HG02973 (cell line): ENCODE measurements around the gene TMOD4.

ENCODE experiments used
- ATAC-seq: cut with Tn5 transposase; IDR thresholded peaks from one replicate; pipeline ENCODE4 v1.9.1; 2021; ENCODE audit warnings: moderate library complexity; ENCODE audit not compliant: unreplicated experiment

TMOD4 gene

DNA sequence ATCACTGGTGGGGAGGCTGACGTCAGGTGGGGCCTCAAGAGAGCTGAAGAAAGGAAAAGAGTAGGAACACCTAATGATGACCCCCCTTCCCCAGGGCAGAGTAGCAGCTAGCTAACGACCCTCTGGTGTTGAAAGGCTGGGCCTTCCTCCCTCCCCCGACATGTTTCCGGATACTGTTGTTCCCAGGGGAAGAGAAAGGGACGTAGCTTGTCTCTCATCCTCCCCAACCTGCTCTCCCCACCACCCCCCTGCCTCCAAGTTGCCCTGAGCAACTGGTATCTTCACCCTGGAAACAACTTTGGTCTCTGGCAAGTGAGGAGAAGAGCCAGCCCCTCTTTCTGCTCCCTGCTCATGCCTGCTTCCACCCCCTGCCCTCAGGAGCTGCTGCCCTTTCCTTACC lies 31.8 kb downstream of the TMOD4 start:
- ATAC-seq, result no peak

DNA sequence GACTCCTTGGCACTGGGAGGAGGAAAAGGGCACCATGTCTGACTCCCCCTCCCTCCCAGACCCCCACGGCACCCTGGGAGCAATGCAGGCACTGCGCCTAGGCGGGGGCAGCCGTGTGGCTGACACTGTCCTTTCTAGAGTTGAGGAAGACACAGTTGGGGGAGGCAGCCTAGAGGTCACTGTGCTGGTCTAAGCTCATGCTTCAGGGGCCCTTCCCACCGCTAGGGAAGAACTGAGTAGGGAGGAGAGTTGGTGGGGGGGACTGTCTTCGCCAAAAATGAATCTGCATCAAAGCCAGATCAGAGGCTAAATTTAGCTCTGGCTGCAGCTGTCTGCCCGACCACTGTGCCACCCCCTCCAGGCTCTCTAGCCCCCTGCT lies 32.7 kb downstream of the TMOD4 start:
- no peak for ATAC-seq

DNA sequence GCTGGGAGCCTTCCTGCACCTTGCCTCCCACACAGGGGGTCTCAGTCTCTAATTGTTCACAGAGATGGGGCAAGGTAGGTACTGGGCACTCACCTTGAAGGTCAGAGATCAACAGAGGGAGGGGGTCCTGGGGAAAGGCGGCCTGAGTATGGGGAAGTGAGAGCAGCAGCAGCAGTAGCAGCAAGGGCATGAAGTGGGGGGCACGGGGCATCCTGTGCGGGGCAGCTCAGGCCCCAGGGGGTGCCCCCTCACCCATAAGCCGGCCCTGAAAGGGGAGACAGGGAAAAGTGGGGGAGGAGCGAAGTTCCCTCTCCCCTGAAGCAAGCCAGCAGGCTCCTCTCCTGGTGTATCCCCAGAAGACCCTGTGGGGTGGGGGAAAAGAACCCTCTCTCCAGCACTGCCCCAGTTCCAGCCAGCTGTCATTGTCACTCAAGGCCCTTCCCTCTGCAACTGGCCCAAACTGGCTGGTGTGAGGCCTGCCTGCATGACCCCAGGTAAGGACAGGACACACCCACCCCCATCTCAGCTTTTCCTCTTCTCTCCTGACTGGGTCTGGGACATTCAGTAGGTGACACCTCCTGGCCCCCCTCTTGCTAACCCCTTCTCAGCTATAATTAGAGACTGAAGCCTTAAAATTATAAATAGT lies 33.2 kb downstream of the TMOD4 start:
- ATAC-seq, result no peak

DNA sequence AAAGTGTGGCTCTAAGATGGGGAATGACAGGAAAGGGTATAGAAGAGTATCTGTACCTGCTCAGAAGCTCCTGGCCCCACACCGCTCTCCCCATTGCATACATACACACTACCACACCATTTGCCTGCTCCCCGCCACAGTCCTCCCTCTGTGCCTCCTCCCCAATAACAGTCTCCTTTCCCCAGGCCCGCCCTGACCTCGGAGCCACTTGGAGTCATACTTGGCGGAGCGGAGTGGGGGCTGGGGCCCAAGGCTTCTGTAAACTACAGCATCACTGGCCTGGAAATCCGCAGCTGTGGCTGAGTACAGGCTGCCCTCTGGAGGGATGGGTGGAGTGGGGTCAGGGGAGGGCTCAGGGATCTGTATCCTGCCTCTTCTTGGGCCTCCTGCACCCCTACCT lies 38.0 kb downstream of the TMOD4 start:
- no peak for ATAC-seq

DNA sequence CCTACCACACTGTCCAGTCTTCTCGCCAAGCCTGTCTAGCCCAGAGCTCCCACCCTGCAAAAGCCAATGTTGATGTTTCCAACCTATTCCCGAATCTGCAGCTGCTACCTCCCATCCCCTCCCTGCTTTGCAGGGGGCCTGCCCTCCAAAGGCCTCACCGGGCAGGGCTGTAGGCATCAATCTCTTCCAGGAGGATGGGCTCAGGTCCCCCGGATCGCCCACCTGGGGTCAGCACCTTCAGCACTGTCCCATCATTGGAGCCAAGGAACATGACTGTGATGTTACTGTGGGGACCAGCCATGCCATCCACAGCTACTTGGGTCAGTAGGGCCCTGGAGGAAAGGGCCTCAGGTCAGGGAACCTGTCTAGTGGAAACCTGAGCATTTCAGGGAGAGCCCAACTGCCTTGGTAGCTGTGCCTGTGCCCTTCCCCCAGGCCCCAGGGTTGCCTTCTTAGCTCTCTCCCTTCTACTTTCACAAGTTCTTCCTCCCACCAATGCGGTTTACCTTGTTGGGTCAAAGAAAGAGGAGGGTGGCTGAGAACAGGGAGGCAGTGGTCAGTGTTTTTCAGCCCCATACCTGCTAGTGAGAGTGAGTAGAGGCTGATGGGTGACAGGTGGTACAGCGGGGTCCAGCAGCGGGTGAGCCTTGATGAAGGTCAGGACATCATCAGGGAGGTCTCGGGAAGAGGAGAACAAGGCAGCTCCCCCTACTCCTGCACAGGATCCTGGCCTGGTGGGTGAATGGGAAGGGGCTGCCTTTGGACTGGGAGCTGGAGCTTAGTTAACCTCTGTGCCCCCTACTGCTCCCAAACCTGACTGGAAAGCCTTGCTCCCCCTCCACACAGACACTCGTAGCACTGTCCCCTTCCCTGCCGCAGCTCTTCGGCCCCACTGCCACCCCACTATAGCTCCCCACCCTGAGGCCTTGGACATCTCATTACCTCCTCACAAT lies 40.1 kb downstream of the TMOD4 start:
- no peak for ATAC-seq

DNA sequence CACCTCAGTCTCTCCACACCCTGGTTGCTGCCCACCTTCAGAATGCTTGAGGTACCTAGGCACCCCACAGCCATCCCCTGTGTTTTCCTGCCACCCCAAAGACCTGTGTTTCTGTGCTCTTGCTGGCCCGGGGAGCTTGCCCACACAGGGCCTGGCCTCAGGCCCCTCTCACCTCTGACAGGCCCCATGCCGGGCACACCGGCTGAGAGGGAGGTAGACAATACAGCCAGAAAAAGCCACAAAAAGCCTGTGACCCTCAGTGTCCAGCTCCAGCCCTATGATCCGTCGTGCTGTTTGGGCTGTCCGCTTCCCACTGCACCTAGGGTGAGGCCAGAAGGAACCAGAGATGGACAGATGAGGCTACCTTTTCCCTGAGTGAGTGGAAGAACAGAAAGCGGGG lies 40.8 kb downstream of the TMOD4 start:
- ATAC-seq, result no peak

DNA sequence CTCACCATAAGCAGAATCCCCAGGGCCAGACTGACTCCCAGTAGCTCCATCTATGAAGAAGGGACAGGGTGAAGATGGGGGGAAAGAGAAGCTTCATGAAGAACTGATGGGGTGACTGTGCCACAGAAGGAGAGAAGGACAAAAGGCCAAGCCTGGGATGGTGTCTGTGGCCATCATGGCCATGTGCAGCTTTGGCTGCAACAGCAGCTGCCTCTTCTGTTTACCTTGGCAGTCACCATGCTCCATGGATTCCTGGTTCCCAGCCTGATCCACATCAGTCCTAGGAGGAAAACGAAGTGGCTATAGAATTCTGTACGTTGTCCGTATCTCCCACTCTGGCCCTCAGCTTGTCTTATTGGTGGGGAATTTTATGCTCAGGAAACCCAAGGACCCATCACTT lies 41.4 kb downstream of the TMOD4 start:
- no peak for ATAC-seq

DNA sequence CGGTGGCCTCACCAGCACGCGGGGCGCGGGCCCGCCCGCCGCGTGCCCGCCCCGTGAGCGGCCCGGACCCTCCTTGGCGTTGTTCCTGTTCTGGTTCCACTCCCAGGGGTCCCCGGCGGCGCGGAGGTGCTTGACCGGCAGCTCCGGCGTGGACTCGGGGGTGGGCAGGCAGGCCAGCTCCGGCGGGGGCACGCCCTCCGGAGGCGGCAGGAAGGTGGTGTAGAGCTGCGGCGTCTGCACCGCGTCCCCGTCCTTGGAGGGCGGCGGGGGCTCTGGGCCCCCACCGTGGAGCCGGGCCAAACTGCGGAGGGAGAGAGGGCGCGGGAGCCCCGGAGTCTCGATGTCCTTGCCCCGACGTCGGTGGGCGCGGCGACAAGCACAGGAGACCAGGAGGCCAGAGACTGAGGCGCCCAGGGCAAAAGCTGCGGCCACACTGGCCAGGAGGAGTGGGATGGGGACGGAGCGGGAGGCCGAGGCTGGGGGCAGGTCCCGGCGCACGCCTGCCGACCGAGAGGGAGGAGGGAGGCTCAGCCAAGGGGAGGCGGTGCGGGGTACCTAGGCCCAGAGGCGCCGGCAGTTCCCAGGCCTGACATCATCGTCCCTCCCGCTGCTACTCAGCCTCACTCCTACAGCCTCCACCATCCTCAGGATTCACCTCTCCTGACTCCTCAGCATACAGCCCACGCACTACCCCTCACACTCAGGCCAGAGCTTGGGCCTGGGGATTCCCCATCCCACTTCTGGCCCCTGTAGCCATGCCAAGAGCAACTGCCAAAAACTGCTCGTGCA lies 42.6 kb downstream of the TMOD4 start:
- no peak for ATAC-seq

DNA sequence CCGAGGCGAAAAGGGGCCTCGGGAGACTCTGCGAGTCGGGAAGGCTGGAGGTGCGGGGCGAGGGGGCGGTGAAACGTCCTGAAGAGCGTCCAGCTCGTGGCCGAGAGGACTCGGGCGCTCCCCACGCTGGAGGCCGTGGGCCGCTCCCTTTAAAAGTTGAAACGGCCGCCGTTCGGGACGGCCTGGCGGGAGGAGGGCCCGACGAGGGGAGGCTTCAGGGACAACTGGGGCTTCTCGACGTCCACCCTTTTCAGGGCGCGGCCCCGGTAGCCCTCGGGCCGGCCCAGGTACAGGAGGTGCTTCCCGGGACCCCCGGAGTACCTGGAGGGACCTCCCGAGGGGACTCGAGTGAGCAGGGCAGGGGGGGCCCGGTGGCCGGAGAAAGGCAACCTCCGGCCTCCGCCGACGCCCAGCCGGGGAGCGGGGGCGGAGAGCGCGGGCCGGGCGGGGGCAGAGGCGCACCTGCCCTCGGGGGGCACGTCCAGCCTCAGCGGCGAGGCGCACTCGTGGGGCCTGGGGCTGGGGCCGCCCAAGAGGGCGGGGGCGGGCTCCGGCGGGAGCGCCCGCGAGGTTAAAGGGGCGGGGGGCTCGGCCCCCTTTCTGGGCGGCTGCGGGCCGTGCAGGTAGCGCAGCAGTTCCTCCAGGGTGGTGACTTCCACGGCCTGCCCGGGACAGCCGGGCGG lies 43.3 kb downstream of the TMOD4 start:
- ATAC-seq, result no peak

DNA sequence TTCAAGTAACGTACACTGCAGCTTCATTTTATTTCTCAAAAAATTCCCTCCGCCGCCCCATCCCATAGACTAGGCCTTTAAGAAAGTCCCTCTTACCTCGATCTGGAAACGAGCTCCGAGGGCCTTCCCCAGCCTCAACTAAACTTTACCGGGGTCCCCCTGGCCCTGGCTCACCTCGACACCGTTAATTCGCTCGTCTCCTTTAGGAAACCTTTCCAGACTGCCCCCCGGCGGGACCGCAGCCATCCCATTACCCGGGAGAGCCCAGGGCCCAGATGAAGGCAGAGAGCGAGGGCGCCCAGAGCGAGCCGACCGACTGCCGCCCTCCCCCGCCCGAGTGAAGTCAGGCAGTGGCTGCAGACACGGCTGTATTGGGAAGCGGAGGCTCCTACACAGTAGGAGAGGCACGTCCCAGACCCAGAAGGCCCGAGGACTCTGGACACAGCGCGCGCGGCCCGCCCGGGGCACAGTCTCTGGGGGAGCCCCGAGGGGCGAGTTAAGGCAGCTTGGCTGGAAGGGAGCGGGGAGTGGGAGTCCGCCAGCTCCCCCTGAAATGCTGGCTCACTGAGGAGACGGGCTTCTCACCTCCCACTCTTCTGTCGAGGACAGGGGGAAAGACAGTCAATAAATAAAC lies 44.0 kb downstream of the TMOD4 start:
- no peak for ATAC-seq

DNA sequence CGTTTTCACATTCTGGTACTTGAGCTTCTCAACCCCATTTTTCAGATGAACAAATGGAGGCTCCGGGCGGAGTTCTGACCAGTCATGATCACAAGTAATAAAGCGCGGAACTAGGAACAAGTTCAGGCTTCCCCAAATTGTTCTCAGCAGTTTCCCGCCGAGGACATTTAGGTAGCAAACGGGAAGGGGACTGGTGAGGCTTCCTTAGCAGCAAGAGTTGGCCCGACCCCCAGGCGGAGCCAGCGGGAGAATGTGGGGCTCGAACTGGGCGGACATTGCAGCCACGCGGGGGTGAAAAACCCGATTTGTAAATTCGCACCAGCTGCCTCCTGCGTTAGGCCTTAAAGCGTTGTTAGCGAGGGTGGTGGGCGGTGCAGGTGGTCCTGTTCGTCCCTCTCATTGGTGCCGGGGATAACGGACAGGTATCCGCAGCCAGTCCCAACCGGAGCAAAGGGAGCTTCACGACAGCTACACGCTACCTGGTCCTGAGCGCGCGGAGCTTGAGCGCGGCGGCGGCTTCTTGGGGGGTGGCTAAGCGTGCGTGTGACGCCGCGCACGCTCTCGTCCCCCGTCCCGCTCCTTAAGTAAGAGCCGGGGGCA lies 44.7 kb downstream of the TMOD4 start:
- peak; percentile 86 for ATAC-seq

DNA sequence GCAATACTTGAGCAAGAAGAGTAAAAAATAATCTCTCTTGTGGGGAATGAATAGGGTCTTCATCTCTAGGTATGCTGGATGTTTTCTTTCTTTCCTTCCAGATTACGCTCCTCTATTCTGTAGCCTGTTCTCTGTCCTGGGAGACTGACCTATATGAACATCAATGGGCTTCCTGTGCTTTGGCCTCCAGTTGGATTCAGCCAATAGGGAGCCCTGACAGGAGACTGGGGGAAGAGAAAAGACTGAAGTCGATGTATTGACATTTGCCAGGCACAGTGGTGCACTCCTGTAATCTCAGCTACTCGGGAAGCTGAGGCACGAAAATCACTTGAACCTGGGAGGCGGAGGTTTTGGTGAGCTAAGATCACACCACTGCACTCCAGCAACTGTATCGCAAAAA lies 47.0 kb downstream of the TMOD4 start:
- ATAC-seq, result no peak

DNA sequence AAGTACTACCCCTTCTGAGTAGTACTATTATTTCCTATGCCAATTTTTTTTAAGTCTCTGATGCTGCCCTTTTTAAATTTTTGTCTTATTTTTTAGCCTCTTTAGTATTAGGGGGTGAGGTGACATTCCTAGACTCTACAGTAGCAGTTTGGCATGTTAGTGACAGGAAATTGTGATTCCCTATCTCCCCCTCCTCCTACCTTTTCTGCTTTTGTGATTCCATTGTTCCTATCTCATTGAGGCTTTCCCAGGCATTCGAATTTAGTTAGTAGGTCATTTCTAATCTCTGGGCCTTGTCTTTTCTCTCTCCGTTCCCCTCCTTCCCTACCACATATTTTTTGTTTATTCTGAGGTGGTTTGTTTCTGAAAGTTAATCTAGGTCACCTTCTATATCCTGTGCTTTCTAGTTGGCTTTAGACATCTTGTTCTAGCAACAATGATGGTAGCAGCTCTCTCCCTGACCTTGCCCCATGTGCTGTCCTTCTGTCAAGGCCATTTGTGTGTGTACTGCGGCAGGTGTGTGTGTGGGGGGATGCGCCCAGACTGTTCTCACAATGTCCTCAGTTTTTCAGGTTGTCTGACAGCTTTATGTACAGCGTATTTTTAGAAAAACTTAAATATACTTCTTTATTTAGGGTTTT lies 50.9 kb downstream of the TMOD4 start:
- ATAC-seq, result no peak
